ENCODE results near the gene GALNTL6.

Gene GALNTL6

GRCh38 chr4:171876636-171877035 is 63.4 kb downstream of the GALNTL6 start:
- no peak for DNase-seq

DNA sequence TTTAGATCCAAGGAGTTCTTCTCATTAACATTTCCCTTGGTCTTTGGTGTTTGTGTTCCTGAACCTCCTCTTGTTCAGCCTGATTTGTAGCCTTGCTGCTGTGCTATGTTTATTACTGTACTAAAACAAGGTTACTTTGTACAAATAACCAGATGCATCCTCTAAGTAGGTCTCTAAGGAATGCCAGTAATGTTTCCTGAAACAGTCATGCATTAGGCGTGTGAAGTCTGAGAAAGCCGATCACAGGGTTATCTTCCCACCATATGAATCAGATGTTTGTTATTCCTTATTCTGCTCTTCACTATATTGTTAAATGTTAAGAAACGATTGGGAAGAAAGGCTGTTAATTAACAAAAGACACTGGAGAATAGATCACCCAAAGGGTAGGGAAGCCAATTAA is 66.9 kb downstream of the GALNTL6 start:
- no peak for DNase-seq

DNA sequence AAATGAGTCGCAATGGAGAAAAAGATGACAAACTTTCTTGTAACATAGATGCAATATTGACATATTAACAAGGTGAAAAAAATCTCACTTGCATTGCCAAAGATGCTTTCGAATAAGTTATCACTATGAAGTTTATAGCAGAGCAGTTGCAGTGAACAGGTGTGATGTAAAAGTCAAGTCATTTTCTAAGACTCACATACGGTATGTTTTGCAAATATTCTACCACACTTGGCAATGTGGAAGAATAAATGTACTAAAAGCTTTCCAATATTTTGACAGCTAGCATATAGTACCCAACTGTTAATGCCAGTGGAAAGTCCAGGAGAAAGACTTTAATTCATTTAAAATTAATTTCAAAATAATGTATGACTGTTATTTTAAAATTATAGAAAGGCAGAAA is 76.5 kb downstream of the GALNTL6 start:
- no peak for DNase-seq

- DNase-seq, result no peak
Observed at GRCh38 chr4:171891038-171891437, 77.8 kb downstream of the GALNTL6 start.

- no peak for DNase-seq
Observed at GRCh38 chr4:171896426-171896825, 83.2 kb downstream of the GALNTL6 start.

DNA sequence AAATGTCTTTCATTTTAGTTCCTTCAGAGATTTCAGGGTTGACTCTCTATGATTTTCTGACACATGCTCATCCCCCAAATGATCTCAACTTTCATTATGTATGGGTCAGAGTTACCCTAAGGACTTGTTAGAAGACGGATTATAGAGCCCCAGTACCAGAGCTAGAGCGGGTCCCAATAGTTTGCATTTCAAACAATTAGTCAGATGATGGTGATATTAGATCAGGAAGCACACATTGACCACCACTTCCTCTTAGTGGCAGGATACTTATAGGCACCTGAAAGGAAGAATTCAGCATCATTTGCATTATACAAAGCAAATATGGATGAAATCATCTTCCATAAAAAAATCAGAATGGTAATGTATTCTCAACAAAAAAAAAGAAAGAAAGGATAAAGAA is 106.1 kb downstream of the GALNTL6 start:
- no peak for DNase-seq

DNA sequence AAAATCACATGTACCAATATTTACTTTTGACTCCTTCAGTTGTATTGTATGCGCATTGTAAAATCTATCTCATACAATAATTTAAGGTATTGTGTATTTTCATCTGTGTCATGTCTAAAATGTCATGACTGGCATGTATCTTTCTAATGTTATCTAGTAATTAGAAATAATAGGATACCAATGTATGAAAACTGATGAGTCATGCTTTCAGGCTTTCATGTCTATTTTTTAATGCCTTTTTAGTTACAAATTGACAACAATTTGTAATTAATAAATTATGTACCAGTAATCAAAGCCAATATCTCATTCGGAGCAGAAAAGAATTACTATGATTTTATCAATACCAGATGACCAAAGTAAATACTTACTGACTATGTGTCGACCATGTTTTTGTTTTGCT is 107.7 kb downstream of the GALNTL6 start:
- no peak for DNase-seq

DNA sequence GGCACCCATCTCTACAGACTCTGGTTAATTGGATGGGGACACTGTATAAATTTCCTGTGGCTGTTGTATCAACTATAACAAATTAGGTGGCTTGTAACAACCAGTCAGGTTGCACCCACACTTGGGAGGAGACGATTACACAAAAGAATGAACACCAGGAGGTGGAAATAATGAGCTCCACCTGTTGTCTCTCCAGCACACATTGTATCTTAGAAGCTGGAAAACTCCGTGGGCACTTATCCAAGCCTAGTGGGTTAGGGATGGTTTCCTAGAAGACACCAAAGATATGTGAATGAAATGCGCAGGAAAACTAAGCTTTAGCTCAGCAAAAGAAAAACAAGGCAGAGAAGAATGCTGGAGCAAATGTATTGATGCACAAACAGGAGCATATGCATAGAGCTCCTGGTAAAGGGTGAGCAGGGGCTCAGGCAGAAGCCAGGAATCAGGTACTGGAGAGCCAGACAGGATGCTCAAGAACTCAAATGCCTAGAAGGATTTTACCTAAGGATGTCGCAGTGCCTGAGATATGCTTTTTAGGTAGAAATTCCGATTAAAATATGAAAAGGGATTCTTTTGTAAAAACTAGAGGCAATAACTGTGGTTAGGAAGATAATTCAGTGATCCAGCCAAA is 111.7 kb downstream of the GALNTL6 start:
- peak in 1 of 56 donors; percentile 5 for DNase-seq

- no peak for DNase-seq
Observed at GRCh38 chr4:171928336-171928735, 115.1 kb downstream of the GALNTL6 start.

DNA sequence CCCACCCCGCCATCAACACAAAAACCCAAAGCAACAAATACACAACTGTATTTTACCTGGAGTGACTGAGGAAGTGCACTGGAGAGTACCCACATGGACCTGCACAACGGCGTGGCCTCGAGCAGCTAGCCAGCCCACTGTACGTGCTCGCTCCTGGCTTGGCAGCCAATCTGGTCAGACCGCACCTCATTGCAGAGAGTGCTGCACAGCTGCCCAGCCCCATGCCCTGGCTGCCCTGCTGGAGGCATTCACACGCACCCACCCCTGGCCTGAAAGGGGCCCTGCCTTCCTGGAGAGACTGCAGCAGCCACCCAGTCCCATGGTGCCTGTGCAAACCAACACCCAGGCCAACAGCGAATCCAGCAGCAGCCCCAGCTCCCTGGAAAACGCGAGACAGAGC is 116.3 kb downstream of the GALNTL6 start:
- DNase-seq, result no peak

DNA sequence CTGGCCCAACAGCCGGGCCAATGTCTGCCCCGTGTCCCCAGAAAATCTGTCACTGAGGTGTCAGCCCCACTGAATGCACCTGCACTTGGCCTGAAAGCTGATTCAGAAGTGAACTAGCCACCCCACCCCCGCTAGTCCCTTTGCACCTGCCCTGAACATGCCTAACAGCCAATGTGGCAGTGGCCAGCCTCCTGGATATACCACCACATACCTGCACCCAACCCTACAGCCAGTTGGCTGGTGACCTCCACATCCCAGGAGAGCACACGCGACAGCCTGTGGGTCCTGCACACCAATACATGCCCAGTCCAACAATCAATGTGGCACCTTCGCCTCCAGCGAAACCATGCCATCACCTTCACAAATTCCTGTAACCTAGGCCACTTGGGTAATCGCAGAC is 116.7 kb downstream of the GALNTL6 start:
- DNase-seq, result no peak

DNA sequence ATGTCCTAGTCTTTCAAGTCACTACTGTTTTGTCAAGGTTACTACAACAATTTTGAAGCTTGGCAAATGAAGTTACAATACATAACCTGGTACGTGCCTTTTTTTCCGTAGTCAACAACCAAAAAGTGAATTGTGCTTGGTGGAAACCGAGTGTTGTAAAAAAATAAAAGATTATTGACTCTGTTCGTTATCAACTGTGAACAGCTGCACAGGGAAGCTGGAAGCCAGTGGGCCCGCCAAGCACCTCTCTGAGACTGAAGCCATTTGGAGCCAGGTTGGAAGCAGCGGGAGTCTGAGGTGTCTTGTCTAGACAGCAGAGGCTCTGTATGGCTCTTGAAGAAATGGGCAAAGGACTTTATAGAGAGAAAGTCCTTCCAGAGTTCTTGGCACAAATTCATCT is 119.0 kb downstream of the GALNTL6 start:
- no peak for DNase-seq

DNA sequence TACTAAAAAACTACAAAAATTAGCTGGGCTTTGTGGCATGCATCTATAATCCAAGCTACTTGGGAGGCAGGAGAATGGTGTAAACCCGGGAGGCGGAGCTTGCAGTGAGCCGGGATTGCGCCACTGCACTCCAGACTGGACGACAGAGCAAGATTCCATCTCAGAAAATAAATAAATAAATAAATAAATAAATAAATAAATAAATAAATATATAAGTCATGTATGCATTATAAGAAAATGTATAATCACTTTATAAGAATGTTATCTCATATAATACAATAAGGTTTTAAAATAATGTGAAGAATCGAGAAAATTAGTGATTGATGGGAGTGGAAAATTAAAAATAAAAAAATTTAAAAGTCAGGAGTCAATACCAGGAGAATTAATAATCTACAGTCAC is 127.5 kb downstream of the GALNTL6 start:
- no peak for DNase-seq

DNA sequence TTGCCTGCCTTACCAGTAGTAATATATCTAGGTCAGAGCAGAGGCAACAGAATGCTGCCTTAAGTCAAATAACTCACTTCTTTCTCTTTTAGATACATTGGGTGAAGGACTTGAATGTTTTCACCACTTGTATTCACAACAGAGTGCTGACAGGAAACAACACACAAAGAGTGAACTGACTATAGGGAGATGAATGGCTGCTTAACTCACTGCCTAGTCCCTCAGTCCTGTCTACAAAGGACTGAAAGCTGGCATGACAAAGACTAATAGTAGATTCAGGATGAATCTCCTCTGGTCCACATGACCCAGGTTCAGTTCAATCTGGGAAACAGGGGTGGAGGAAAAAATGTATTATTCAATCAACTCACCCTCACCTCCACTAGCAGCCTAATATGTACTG is 134.2 kb downstream of the GALNTL6 start:
- no peak for DNase-seq

GRCh38 chr4:171948038-171948437 is 134.8 kb downstream of the GALNTL6 start:
- no peak for DNase-seq

- DNase-seq, result no peak
Observed at GRCh38 chr4:171954650-171955049, 141.4 kb downstream of the GALNTL6 start.

DNA sequence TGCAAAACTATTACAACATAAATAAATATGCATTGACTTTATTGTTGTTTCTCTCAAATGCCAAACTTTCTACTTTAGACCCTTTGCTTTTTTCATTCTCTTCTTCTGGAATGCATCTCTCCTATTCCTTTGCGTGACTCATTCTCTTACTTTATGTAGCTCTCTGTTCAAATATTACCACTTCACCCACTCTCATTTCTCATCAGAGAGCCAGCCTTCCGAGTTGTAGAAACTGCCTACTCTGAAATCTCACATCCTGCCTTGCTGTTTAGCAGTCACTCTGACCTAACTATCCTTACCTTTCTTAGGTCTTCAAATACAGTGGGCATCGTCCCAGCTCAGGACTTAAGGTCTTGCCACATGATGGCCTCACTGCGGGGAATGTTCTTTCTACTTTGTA is 143.5 kb downstream of the GALNTL6 start:
- DNase-seq, result peak in 1 of 56 donors; percentile 0

DNA sequence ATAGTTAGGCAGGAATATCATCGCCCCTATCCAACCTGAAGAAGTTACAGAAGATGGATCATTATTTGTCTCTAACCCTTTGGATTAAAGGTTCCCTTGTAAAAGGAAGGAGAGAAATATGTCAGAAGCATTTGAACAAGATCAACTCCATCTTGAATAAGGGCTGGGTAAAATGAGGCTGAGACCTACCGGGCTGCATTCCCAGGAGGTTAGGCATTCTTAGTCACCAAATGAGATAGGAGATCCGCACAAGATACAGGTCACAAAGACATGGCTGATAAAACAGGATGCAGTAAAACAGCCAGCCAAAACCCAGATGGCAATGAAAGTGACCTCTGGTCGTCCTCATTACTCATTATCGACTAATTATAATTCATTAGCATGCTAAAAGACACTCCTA is 148.9 kb downstream of the GALNTL6 start:
- no peak for DNase-seq

- no peak for DNase-seq
Observed at GRCh38 chr4:171966356-171966755, 153.2 kb downstream of the GALNTL6 start.

- no peak for DNase-seq
Observed at GRCh38 chr4:171978216-171978615, 165.0 kb downstream of the GALNTL6 start.

GRCh38 chr4:171979461-171979860 is 166.3 kb downstream of the GALNTL6 start:
- DNase-seq, result no peak

DNA sequence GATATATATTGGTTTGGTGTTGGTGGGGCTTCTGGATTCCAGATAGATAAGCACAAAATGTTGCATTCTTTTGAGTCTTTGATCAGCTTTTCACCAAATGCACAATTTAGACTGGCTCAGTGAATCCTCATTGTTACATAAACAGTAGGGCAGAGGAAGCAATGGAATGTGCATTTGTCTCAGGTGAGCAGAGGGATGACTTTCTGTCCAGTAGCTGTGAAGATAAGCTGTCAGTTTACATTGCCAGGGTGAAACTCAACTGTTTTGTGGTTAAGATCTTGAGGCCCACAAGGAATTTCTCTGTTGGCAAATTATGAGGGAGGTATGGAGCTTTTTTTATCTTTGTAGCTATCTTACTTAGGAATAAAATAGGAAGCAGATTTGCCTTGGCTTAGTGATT is 168.0 kb downstream of the GALNTL6 start:
- DNase-seq, result no peak

- DNase-seq, result no peak
Observed at GRCh38 chr4:171983935-171984805, 171.0 kb downstream of the GALNTL6 start.
